GM12865 (cell line): ENCODE results near the gene HELZ.

Experiments
- DNase-seq: peaks from one replicate; pipeline ENCODE4 v3.0.0; 2010; ENCODE audit warnings: low read depth
- H3K4me3 ChIP-seq: 2 replicates; pipeline ENCODE4 v1.5.1; 2011; ENCODE audit warnings: mild to moderate bottlenecking, low read depth, low read length, control low read depth
- CTCF ChIP-seq: IDR thresholded peaks from 2 replicates; pipeline ENCODE4 v1.5.1; 2011; ENCODE audit warnings: low read length, control low read depth, low read depth, inconsistent platforms; ENCODE audit not compliant: insufficient read depth; ENCODE audit errors: missing control alignments

The HELZ gene

GRCh38 chr17:67063141-67063540 is 181.9 kb downstream of the HELZ start:
- H3K4me3 ChIP-seq: no peak overlapping the region
- TF ChIP-seq CTCF: no peak
- DNase-seq: no peak

DNA sequence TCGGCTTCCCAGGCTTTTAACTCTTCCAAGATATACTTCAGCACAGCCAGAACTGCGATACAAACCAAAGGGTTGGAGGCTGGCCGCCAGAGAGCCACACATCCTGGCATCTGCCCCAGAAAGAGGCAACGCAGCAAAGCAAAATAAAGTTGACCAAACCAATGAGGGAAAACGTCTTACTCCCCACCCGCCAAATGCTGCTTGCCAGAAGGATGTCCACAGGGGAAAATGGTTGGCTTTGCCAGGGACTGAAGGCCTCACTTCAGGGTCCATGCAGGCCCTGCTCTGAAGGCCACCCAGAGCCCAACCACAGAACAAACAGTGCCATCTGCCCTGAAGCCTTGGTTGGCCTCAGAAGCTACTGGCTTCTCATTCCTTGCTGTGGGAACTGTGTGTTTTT is 185.6 kb downstream of the HELZ start:
- no peak for DNase-seq
- H3K4me3 ChIP-seq: no peak overlapping the region
- TF ChIP-seq CTCF: no peak

- no peak overlapping the region for H3K4me3 ChIP-seq
- TF ChIP-seq CTCF: no peak
- DNase-seq: no peak
Measured at GRCh38 chr17:67058036-67058435, 187.0 kb downstream of the HELZ start.

GRCh38 chr17:67056746-67057490 is 188.1 kb downstream of the HELZ start:
- H3K4me3 ChIP-seq: no peak overlapping the region
- TF ChIP-seq CTCF: no peak
- no peak for DNase-seq

GRCh38 chr17:67055811-67056745 is 188.9 kb downstream of the HELZ start:
- no peak for DNase-seq
- H3K4me3 ChIP-seq: no peak overlapping the region
- no peak for TF ChIP-seq CTCF

DNA sequence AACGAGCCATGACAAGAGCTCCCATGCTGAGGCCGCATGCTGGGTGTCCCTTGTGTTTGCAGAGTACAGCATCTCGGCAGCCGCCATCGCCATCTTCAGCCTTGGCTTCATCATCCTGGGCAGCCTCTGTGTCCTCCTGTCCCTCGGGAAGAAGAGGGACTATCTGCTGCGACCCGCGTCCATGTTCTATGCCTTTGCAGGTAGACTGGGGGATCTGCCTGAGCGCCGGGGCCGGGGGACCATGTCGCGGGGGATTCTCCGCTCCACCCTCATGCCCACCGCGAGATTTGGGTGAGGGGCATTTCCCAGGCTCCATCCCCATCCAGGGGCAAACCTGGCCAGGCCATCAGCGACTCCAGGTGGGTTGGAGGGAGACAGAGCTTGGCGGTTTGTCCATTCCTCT is 190.0 kb downstream of the HELZ start:
- no peak overlapping the region for H3K4me3 ChIP-seq
- DNase-seq: no peak
- no peak for TF ChIP-seq CTCF

GRCh38 chr17:67054608-67055007 is 190.4 kb downstream of the HELZ start:
- no peak for DNase-seq
- no peak overlapping the region for H3K4me3 ChIP-seq
- TF ChIP-seq CTCF: no peak
